ENCODE results near the gene FOCAD.

The FOCAD gene

DNA sequence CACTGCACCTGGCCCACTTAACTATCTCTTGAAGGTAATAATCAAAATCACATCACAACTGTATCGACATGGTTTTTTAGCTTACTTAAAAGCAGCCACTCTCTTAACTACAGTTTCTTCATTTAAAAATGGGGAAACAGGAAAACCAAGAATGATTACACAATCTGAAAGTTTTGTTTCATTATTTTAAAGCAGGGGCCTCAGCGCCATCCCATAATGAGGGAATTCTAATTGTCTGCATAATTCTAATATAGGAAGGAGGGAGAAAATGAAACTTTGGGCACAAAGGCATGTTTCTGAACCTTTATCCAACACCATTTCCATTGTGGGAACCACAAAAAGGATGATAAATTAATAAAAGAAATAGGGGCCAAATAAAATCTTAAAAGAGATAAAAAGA, 339.8 kb downstream of the FOCAD start:
- DNase-seq = no peak

DNA sequence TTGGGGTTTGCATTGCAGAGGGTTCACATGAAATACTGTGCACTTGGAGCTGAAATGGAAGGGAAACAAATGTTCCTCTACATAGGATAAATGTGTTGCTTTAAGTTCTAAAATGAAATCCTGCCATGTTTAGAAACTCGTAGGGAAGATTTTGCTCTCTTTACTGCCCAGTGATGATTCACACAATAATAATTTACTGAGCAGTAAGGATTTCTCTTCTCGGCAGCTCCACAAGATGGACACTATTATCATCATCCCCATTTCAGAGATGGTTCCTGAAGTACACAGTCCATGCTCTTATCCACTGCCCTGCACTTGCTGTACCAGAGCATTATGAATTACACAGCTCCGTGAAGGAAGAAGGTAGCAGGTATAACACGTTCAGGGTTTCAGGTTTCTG, 343.2 kb downstream of the FOCAD start:
- no peak for DNase-seq

DNA sequence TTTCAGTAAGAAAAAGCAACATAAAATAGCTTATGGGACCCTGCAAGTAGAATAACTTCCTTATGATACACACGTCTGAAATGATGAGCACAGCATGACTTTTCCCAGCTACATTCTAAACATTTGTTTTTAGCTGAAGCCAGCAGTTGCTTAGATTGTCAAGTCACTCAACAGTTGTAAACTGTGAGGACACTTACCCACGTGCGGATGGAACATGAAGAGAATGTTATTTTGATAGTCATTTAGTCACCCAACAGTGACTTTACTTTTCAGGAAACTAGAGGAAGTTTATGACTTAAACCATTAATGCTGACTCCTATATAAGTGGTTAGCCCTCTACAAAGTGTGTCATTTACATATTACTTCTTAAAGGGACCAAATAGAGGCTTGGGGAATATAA, 344.4 kb downstream of the FOCAD start:
- DNase-seq = no peak

DNA sequence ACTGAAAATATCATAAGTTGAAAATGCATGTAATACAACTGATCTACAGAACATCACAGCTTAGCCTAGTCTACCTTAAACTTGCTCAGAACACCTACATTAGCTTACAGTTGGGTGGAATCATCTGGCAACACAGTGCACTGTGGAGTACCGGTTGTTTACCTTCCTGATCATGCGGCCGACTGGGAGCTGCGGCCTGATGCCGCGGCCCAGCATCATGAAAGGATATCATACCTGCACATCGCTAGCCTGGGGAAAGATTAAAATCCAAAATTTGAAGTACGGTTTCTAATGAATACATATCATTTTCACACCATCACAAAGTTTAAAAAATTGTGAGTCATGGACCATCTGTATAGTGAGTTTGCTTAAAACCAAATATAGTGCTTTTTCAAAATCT, 345.6 kb downstream of the FOCAD start:
- no peak for DNase-seq

DNA sequence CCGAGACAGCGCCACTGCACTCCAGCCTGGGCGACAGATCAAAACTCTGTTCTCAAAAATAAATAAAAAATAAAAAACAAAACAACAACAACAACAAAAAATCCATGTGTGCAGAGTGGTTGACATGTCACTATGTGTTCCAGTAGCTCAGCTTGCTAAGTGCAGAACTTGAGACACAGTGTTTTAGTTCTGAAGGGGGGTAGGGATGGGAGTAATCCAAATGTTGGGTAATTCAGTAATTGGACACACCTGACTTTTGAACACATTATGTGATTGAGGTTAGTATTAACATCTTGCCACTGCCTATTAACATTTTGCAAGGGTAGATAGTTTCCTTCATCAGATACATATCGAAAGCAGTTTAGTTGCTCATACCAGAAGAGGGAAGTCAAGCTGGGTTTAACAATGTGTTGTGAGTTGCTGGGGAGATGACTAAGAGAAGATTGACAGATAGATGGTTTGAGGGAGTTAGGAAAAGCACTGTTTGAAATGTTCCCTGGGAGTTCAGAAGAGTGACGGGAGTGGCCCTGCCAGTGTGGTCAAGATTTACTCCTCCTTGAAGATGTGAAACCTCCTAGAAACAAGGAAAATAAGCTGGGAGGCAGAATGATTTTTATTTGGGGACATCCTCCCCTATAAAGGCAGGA, 346.5 kb downstream of the FOCAD start:
- no peak for DNase-seq

DNA sequence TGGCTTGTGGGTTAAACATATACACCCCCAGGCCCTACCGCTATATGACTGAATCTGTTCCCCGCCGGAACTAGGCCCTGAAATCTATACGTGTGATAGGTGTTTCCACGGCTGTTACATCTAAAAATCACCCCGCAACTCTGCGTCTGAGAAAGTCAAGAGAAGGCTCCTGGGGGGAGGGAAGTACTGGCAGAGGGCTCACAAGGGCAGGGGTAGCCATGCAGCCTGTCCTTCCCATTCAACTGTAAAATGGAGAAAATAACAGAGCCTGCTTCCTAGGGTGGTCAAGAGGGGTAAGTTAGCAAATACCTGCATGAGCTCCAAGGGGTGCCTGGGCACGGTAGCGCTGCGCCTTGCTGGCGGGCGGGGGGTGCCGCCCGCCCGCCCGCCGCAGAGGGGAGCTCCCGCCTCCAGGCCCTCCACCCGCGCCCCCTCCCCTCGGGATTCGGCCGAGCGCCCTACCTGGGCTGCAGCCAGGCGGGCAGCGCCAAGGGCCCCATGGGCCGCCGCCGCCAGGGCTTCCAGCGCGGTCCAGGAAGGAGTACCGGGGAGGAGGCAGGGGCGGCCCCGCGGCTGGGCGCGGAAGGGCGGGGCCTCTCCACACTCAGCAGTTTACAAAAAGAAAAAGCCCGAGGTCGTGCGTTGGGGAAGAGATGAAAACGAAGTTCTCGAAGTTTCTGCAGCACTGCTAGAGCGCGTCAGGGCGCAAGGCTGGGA, 347.2 kb downstream of the FOCAD start, which contains the start of gene HACD4:
HACD4 (minus strand) TSS at position 550 of the 717 bp plus-strand sequence; CDS start at position 500, 50 bp downstream.
- peak; percentile 47 for DNase-seq

DNA sequence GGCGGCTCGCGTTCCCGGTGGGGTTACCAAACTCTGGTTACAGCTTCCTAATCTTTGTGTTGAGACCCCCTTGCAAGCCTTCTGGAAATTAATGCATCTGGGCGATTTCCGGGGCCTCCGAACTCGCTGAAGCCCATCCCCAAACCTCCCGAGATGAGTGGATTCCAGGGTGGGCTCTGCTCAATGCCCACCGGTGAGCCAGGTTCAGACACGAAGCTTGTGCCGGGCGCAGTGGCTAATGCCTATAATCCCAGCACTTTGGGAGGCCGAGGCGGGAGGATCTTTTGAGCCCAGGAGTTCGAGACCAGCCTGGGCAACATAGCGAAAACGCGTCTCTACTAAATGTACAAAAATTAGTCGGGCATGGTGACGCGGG, 347.7 kb downstream of the FOCAD start:
- DNase-seq = no peak

DNA sequence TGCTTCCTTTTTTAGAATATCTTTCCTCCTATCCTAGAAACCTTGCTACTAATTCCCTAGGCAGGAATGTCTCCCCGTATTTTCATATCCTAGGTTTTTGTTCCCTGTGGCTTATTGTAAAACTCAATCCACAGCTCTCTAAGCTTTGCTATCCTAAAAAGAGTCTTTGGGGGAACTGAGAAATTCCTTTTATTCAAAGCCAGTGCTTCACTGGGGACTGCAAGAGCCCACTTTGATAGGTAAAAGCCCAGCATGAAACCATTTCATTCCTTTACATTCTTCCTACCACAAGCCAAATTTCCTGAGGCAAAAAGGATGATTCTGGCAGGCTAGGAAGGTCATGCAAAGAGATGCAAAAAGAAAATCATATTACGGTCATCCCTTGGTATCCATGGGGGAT, 353.2 kb downstream of the FOCAD start:
- DNase-seq = no peak

DNA sequence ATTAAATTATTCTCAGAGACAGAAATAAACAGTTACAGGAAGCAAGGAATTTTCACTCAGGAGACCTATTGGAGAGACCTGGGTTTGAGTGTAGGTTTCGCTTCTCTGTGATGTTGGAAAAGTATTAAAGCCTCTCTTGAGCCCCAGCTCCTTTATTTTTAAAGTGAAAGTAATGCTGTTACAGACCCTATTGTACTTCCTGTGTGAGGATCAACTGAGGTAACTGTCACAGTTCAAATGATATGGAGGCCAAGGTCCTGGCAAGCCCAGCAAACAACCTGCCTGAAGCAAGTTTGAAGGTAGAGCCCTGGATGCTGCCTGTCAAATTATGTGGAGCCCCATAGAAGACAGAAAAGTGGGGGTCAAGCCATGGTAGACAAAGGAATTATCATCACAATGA, 355.2 kb downstream of the FOCAD start:
- DNase-seq = no peak

DNA sequence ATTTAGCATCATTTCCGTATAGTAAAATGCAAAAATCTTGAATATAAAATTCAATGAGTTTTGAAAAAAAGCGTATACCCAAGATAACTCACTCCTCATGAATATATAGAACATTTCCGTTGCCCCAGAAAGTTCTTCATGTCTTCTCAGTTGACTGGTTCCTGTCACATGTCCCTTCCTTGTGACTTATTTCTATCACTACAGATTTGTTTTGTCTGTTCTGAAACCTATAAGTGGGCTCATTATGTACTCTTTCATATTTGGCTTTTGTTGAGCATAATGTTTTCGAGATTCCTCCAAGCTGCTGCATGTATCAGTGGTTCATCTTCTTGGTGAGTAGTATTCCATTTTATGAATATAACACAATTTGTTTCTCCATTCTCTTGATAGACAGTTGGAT, 358.4 kb downstream of the FOCAD start:
- no peak for DNase-seq

DNA sequence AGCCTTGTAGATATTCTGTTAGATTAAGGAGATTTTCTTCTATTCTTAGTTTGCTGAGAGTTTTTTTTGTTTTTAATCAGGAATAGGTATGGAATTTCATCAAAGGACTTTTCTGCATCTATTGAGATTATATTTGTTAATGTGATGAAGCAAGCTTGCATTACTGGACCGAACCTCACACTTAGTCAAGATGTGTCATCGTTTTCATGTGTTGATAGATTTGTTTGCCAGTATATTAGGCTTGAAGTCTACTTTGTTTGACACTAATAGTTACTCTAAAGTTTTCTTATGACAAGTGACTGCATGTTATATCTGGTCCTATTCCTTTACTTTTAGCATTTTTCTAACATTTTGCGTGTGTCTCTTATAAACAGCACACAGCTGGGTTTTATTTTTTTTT, 359.8 kb downstream of the FOCAD start:
- no peak for DNase-seq
